ENCODE data around the gene SUCNR1. TPM values are rescaled to one million over a fixed set of nuclear protein-coding genes. Genes with fewer than 3 reads are reported as not detected.
"Not testable (repeated sequence)": the region's sequence is repeated elsewhere in the genome, so short reads cannot be mapped to it uniquely, and the experiment has no call there.

The SUCNR1 gene
- total RNA-seq, 1 donor from 2014 or later, result 2.7 TPM

DNA sequence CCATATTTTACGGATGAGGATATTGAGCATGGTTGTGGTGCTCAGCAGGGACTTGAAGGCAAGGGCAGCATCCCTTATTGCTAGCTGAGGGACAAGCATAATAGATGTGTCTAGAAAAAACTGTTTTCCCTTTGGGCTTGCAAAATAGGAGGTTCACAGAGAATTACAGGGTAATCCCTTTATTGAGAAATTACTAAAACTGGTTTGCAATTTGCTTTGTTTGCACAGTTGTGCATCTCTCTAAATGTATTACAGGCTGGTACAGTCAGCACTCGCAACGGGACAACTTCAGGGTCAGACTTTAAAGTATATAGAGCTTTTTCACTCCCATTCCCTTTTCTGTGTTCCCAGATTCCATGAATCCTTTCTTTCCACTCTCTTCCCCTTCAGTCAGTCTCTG is 51.3 kb downstream of the SUCNR1 start:
- ATAC-seq, result no peak

DNA sequence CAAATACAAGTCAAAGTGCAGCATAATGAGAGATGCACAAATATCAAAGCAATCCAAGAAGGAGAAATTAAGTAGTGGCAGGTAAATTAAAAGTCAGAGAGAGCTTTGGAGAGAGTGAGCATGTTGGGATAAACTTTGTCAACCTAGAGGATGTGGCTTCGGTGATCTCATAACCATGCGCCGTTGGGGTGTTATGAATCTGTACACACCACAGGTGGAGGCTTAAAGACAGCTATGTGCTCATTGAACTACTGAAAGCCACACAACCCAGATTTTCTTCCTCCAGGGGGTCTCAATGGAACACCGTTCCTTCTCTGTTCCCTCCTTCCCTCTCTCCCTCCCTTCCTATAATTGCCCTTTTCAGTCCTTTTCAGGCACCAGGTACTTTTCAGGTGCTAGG is 52.0 kb downstream of the SUCNR1 start:
- no peak overlapping the region for H3K27ac ChIP-seq
- H3K9me3 ChIP-seq, result no peaks in the 10 kb centered on the region
- no peak overlapping the region for H3K4me3 ChIP-seq
- H3K36me3 ChIP-seq, result no peaks in the 10 kb centered on the region
- intact Hi-C loops (cut with DNase I), result no loop called here
- ATAC-seq (no peak), DNase-seq (no peak)
- no peaks in the 10 kb centered on the region for H3K27me3 ChIP-seq (ENCODE audit: low read depth)
- TF ChIP-seq, protein P1, sequence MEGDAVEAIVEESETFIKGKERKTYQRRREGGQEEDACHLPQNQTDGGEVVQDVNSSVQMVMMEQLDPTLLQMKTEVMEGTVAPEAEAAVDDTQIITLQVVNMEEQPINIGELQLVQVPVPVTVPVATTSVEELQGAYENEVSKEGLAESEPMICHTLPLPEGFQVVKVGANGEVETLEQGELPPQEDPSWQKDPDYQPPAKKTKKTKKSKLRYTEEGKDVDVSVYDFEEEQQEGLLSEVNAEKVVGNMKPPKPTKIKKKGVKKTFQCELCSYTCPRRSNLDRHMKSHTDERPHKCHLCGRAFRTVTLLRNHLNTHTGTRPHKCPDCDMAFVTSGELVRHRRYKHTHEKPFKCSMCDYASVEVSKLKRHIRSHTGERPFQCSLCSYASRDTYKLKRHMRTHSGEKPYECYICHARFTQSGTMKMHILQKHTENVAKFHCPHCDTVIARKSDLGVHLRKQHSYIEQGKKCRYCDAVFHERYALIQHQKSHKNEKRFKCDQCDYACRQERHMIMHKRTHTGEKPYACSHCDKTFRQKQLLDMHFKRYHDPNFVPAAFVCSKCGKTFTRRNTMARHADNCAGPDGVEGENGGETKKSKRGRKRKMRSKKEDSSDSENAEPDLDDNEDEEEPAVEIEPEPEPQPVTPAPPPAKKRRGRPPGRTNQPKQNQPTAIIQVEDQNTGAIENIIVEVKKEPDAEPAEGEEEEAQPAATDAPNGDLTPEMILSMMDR (IDR thresholded peaks at IDR 0.05), result no peak
- H3K4me1 ChIP-seq, result no peaks in the 10 kb centered on the region

More for the DNA sequence above, 51.3 kb downstream of the SUCNR1 start:
- no peak overlapping the region for H3K27ac ChIP-seq
- H3K36me3 ChIP-seq, result no peaks in the 10 kb centered on the region
- no peak overlapping the region for H3K4me3 ChIP-seq
- no peaks in the 10 kb centered on the region for H3K27me3 ChIP-seq (ENCODE audit: low read depth)
- intact Hi-C loops (cut with DNase I), result no loop called here
- no peak for DNase-seq
- TF ChIP-seq, protein P1 (IDR thresholded peaks at IDR 0.05), result no peak
- no peaks in the 10 kb centered on the region for H3K4me1 ChIP-seq
- no peaks in the 10 kb centered on the region for H3K9me3 ChIP-seq

DNA sequence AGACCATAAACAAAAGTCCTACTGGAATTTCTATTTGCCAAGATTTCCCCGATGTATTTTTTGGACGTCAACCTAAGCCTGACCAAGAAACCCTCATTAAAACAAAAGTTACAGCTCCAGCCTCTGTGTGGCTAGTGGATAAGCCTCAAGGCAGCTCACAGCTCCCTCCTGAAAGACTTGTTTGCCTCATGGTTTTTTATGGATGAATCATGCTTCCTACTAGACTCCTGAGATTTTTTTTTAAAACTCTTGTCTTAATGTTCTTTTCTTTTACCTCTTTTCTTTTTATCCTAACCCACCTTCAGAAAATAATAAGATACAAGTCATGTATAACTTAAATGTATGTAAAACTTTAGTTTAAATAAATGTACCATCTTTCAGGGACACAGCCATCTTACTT is 52.4 kb downstream of the SUCNR1 start:
- Histone ChIP-seq H3K27ac (no peak overlapping the region), H3K36me3 (no peaks in the 10 kb centered on the region), H3K4me3 (no peak overlapping the region), H3K4me1 (no peaks in the 10 kb centered on the region), H3K9me3 (no peaks in the 10 kb centered on the region), H3K27me3 (ENCODE audit: low read depth) (no peaks in the 10 kb centered on the region)
- DNase-seq (no peak), ATAC-seq (no peak)
- TF ChIP-seq, protein P1 (IDR thresholded peaks at IDR 0.05), result no peak
- intact Hi-C loops (cut with DNase I), result no loop called here

DNA sequence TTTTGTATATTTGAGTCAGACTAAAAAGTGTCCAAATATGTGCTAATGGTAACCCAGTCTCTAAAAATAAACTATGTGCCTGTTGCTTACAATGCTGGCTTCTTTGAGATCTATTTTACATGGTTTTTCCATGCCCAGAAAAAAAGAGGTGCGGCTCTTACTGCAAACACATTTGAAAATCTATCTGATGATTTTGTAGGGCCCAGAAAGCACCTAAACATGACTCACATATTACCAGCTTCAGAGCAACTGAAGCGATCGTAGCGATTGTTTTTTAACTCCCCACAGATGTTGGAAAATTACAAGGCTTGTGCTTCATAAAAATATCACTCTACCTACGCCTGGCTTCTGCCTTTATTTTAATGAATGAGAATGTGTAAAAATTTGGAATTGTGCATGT is 53.5 kb downstream of the SUCNR1 start:
- TF ChIP-seq, protein P1 (IDR thresholded peaks at IDR 0.05), result no peak
- Histone ChIP-seq H3K27me3 (ENCODE audit: low read depth) (no peaks in the 10 kb centered on the region), H3K9me3 (no peaks in the 10 kb centered on the region), H3K4me1 (no peaks in the 10 kb centered on the region), H3K36me3 (no peaks in the 10 kb centered on the region), H3K4me3 (no peak overlapping the region), H3K27ac (no peak overlapping the region)
- DNase-seq (no peak), ATAC-seq (no peak)
- intact Hi-C loops (cut with DNase I), result no loop called here

DNA sequence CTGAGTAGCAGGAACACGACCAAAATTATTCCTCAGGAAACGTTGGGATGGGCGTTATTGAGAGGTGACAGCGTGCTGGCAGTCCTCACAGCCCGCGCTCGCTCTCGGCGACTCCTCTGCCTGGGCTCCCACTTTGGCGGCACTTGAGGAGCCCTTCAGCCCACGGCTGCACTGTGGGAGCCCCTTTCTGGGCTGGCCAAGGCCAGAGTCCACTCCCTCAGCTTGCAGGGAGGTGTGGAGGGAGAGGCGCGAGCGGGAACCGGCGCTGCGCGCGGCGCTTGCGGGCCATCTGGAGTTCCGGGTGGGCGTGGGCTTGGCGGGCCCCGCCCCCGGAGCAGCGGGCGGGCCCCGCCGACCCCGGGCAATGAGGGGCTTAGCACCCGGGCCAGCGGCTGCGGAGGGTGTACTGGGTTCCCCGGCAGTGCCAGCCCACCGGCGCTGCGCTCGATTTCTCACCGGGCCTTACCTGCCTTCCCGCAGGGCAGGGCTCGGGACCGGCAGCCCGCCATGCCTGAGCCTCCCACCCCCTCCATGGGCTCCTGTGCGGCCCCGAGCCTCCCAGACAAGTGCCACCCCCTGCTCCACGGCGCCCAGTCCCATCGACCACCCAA is 54.6 kb downstream of the SUCNR1 start:
- H3K4me1 ChIP-seq; intact Hi-C loops (cut with DNase I): not testable (repeated sequence)

DNA sequence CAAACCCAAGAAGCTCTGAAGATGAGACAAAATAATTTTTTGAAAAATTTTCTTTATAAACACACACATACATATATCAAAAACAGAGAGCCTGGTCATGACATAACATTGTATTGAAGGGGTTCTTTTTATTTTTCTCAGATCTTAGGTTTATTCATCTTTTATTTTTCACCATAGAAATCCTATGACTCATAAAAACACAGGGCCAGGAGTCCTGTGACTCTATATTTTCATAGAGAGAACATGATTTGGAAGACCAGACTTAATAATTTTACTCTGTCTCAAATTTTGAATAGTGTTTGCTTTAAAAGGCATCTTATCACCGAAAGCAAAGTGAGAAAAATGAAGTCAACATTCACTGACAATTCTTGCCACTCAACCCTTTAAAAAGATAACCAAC is 57.7 kb downstream of the SUCNR1 start:
- no peaks in the 10 kb centered on the region for H3K9me3 ChIP-seq
- H3K27ac ChIP-seq, result no peak overlapping the region
- TF ChIP-seq, protein P1 (IDR thresholded peaks at IDR 0.05), result no peak
- intact Hi-C loops (cut with DNase I), result no loop called here
- ATAC-seq, result no peak
- no peaks in the 10 kb centered on the region for H3K4me1 ChIP-seq
- no peak overlapping the region for H3K4me3 ChIP-seq
- no peaks in the 10 kb centered on the region for H3K36me3 ChIP-seq
- no peak for DNase-seq
- H3K27me3 ChIP-seq (ENCODE audit: low read depth), result no peaks in the 10 kb centered on the region

More for the DNA sequence above, 54.6 kb downstream of the SUCNR1 start:
- H3K27ac ChIP-seq; H3K9me3 ChIP-seq; DNase-seq; H3K4me3 ChIP-seq; H3K27me3 ChIP-seq (ENCODE audit: low read depth); ATAC-seq; H3K36me3 ChIP-seq: not testable (repeated sequence)

Measured in lower lobe of right lung (tissue), 2 donors.